ENCODE data around the gene XXYLT1. TPM values are rescaled to one million over a fixed set of nuclear protein-coding genes. Genes with fewer than 3 reads are reported as not detected.

The XXYLT1 gene, protein sequence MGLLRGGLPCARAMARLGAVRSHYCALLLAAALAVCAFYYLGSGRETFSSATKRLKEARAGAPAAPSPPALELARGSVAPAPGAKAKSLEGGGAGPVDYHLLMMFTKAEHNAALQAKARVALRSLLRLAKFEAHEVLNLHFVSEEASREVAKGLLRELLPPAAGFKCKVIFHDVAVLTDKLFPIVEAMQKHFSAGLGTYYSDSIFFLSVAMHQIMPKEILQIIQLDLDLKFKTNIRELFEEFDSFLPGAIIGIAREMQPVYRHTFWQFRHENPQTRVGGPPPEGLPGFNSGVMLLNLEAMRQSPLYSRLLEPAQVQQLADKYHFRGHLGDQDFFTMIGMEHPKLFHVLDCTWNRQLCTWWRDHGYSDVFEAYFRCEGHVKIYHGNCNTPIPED
- 28.6 TPM for total RNA-seq

GRCh38 chr3:195270817-195271409 is at the start of gene XXYLT1:
TSS of gene XXYLT1 (minus strand) at chr3:195271159. CDS start at chr3:195271058, 101 bp downstream.

Small RNAs within 50 kb of the gene (small RNA-seq; reads per million reads assigned to genes)
- gene MIR3137 (ENCODE audit: low replicate concordance) (not detected), gene RN7SL36P (ENCODE audit: low replicate concordance) (not detected), gene RNU6-25P (ENCODE audit: low replicate concordance) (not detected)

Other genes with a start within 250 kb of the XXYLT1 start
- gene ACAP2, start 171.9 kb upstream of the XXYLT1 start, total RNA-seq = 69.0 TPM